DMS 273 (cell line): ENCODE data around the gene CDC37L1.

Experiments used
- DNase-seq: peaks from one replicate; lab custom pipeline; 2025; ENCODE audit not compliant: unreplicated experiment; lab: John Stamatoyannopoulos, UW

The CDC37L1 gene

DNA sequence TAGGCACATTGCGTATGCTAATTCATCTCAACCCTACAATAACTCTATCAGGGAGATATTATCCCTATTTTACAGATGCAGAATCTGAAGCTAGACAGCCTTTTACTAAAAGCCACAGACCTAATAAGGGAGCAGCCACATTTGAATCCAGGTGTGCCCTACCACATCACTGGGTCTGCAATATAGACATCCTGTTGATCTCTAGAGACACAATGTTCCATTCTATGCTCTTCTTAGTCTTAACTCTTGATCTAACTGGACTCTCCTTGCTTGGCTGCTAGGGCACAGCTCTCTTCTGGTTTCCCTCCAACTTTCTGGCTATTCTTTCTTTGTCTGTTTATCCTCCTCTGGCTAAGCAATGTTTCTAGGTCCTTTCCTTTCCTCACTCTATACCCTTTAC is 11.7 kb upstream of the CDC37L1 start:
- no peak for DNase-seq

DNA sequence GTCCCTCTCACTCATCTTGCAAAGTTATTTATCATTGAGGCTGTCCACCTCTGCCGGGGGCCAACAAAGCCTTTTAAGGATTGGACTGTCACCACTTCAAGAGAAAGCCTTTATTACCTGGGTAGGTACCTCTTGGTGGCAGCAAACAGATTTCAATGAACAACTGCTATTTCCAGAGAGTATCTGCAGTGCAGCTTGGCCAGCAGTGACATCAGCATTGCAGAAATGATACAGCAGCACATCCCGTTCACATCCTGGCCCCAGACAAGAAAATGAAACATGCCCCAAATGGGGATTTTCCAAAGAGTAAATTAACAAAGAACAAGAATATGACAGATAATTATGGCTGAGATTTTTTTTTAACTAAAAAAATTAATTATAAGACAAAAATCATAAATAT is 10.8 kb upstream of the CDC37L1 start:
- no peak for DNase-seq

DNA sequence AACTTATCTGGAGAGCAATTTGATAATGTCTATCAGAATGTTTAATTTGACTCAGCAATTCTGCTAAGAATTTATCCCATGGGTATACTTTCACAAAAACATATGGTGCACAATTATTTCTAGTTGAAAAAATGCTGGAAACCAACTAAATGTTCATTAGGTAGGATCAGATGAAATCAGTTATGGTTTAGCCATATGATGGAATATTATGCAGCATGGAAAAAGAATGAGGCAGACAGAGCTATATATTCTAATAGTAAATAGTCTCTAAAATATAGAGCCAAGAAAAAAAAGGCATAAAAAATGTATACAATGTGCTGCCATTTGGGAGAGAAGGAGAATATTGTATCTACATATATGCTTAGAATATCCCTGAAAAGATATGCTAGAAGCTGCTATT is 9.5 kb upstream of the CDC37L1 start:
- DNase-seq = no peak

DNA sequence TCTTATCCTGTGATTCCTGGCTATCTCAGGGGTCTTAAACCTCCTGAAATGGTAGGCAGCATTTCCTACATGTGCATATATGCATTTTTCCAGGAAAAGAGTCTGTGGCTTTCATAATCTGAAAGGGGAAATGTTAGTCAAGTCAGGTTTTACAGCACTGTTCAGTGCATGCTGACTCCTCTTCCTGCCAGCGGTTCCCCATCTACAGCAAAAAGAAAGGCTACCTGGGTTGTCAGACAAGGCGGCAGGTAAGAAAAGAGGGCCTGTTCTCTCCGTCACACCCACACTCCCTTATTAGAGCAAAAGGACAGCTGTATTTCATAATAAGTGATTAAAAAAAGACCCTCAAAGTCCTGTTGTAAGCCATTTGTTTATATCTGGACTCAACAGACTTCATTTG is 8.8 kb upstream of the CDC37L1 start:
- DNase-seq = no peak

DNA sequence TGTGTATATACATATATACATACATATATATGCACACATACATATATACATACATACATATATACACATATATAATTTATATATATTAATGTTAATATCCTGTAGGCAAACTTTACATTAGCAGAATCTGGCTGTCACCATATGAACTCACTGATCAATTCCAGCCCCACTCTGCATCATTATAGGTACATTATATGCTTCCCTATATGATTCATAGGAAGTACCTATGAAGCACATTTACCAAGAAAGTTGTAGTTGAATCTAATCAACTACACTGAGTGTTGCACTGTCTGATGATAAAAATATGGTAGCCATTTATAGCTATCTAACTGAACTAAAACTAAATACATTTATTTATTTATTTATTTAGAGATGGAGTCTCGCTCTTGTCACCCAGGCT is 7.6 kb upstream of the CDC37L1 start:
- DNase-seq = no peak

DNA sequence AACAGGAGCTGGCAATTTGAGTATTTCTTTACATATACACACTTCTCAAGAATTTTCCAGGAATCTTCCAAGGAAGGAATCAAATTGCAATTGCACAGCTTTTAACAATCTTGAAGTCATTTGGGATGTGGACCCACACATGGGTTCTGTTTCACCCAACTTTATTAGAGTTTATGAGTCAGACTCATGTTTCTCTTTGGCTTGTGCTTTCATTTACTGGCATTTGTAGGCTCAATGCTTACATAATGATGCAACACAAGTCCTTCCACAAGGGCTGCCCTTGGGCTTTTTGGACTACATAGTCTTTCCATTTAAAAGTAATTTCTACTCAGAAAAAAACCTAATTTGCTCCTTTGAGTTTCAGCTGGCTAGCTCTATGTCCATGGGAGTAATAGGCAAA is 4.6 kb upstream of the CDC37L1 start:
- DNase-seq = peak; percentile 6

DNA sequence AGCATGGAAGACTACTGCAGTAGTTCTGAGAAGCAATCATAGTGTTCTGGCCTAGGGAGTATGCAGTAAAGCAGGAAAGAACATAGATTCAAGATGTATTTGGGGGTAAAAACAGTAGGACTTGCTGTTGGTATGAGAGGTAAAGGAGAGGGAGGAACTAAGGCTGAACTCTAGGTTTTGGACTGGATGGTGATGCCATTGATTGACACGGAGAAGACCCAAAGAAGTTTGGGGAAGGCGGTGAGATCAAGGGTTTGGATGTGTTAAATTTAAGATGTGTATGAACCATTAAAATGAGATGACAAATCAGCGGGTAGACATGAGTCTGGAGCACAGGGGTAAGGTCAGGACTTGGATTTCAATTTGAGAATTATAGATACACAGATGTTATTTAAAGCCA is 2.0 kb upstream of the CDC37L1 start:
- DNase-seq = no peak

DNA sequence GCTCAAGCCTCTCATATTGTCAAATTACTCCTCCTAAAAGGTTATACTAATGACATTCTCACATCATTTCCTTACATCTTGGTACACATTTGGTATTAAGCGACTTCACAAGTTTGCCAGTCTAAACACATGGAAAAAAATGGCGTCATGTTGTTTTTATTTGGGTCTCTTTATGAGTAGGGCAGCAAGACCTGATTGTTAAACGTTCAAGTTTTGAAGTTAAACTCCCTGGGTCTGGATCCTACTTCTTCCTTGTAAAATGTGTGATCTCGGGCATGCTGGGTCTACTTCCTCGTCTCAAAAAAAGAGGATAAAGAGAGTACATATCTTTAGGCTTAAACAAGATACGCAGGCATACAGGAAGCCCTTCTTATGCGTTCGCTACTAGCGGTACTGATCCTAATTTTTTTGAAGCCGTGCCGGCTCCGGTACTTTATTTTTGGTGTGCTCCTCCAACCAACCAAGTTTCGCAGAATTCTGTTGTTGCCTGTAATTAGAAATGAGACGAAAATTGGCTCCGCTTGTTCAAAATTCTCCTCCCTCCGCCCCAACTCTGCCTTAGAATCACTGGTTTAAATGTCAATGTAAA is 596 bp upstream of the CDC37L1 start:
- DNase-seq = peak; percentile 68

DNA sequence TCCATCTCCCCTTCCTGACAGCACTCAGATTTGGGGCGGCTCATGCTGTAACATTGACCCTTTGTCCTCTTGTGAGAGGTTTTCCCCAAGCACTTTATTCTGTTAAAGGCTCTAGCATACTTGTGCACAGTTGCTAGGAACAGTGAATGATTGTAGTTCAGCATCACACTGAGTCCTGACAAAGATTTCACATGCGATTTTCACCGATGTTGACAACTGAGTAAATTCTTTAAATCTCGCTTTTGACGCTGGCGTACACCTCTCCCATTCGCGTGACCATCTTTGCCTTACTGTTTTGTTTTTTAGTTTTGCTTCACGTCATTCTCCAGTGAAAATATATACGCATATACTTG is 780 bp downstream of the CDC37L1 start:
- DNase-seq = no peak

DNA sequence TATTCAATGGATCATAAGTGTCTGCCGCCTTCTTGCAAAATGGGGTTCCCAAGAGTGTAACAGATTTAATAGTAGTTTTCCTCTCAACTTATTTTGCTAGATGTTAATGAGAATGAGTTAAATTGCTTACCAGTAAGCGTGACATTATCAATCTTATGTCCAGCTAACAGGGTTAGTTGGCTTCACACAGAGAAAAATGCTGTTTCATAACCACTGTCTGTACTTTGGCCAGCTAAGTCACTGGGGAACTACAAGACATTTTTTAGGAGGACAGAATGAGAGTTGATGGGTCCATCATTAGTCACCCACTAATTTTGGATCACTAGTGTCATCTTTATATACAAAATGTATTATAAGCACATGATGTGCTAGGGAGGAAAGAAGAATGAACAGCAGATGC is 1.4 kb downstream of the CDC37L1 start:
- no peak for DNase-seq

DNA sequence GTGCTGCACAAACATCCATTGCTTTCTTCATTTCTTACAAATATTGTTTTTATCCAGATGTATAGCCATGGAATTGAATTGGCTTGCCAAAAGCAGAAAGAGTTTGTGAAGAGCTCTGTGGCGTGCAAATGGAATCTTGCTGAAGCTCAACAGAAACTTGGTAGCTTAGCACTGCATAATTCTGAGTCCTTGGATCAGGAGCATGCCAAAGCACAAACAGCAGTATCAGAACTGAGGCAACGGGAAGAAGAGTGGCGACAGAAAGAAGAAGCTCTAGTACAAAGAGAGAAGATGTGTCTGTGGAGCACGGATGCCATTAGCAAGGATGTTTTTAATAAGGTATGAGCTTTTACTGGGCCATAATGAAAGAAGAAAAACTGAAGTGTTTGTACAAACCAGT is 5.5 kb downstream of the CDC37L1 start:
- no peak for DNase-seq

DNA sequence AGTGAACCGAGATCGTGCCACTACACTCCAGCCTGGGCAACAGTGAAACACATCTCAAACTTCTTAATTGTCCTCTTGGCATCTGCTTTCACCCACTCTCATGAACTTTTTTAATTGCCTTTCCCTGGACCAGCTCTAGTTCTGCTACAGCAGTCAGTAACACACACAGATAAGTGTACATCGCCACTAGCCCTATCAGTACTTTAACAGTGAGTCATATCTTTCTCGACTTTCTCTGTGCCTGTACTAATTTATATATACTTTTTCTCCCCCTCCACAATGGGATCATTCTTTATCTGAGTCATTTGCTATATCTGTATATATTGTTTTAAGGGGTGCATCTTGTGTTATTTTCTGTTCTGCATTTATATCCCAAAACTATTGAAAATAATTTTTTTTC is 6.7 kb downstream of the CDC37L1 start:
- DNase-seq = no peak

DNA sequence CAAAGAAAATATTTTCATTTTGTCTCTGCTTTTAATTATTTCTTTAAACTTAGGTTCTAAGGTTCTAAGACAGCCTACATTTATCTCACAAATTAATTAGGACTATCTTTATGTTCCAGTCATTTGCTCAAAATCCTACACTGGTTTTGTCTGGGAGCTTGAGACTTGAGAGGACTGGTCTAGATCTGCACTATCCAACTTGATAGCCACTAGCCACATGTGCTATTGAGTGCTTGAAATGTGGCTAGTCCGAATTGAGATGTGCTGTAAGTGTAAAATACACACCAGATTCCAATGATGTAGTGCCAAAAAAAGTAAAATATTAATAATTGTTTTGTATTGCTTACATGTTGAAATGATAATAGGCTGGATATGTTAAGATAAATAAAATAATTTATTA is 7.2 kb downstream of the CDC37L1 start:
- DNase-seq = no peak

DNA sequence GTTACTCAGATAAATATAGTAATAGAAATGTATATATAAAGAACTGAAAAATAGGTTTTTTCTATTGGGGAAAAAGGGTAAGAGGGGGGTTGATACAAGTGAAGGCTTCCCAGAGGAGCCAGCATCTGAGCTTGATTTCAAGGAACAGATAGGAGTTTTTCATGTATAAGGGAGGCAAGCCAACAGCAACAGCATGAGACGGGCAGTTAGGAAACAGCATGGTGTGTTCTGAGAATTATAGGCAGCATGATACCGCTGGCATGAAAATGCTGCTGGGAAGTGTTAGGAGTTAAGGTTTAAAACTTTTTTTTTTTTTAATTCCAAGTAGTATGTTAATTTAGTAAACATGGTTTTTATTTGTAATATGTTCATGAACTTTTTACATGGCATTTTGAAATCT is 9.7 kb downstream of the CDC37L1 start:
- peak; percentile 8 for DNase-seq

DNA sequence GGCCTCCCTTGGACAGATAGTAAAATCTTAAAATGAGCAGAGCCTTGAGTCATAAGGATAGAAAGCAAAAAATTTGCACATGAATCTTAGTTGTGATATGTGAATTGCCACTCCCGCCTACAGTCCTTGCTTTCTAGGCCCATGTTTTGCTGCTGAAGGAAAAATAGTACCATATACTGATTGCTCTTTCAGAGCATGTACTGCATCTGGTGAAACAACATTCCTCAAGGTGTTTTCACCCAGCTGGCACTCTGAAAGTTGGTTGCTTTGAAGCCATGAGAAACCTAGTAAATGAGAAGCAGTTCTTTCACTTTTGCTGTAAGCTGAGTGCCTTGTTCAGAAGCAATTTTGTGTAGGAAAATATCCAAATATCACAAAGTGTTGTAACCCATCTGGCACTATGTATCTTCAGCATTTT is 10.3 kb downstream of the CDC37L1 start:
- no peak for DNase-seq

DNA sequence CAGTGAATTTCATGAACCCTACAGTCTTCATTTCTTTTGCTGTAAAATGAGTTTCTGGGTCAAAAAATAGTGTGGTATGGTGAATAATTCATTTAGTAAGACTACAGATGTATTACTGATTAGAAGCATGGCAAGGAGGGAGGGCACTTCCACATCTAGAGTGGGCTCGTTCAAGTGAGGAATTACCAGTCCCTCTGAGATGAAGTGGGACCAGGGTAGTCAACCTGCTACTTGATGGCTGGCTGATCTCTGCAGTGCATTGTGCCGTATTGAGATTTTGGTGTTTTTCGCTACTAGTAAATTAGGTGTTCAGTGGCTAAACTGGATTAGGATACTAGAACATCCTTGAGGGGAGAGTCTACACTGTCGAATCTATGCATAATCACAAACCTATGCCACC is 10.8 kb downstream of the CDC37L1 start:
- DNase-seq = no peak

DNA sequence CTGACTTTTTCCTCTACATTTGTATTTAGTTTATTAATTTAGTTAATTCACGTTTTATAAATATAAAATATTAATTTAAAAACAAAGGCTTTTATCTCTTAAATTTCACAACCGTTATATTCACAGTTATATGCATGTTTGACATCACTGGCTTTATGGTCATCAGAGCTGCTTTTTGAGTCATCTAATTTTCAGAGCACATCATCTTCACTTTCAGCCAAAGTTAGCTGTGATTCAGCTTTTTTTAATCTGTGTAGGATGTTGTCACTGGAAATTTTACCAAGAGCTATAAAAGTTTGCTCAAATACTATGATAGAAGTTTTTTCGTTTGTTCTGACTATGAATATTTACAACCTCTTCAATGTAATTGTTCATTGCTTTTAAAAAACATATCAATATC is 12.4 kb downstream of the CDC37L1 start:
- no peak for DNase-seq

DNA sequence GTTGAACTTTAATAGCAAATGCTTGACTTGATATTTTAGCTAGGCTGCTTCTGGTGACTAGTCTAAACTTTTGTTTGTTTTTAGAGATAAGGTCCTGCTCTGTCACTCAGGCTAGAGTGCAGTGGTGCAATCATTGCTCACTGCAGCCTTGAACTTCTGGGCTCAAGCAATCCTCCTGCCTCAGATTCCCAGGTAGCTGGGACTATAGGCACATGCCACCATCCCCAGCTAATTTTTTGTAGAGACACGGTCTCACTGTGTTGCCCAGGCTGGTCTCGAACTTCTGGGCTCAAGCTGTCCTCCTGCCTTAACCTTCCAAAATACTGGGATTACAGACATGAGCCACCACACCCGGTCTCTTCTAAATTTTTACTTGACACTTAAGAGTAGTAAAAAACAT is 20.7 kb downstream of the CDC37L1 start:
- DNase-seq = no peak

DNA sequence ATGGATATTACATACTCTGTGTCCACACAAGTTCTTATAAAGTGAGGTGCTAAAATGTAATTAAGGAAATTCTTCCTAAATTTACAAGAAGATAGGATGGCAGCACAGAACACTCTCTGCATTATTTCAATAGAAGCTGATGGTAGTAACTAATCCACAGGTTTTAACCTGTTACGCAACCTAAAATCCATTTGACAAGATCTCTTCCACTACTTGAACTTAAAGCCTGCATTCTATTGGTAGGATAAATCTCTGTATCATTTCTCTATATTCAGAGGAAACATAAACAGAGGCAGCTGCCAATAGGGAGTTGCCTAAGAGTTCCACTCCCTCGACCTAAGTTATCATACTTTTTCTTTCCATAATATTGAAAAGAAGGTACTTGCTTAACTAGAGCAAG is 21.6 kb downstream of the CDC37L1 start:
- no peak for DNase-seq

DNA sequence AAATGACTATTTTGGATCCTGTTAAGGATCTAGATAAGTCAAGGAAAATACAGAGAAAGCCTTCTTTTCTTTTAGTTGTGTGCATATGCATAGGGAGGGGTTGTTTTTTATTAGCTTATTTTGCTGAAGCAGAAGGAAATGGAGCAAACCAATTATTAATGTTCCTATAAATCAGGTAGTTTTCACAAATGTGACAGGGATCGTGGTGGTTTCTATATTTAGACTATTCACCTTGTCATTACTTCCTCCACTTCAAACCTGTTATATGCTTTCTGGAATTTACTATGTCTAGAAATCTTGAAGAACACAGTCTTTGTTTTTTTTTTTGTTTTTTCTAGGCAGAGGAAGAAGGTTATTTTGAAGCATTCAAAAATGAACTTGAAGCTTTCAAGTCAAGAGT is 22.2 kb downstream of the CDC37L1 start:
- DNase-seq = no peak

DNA sequence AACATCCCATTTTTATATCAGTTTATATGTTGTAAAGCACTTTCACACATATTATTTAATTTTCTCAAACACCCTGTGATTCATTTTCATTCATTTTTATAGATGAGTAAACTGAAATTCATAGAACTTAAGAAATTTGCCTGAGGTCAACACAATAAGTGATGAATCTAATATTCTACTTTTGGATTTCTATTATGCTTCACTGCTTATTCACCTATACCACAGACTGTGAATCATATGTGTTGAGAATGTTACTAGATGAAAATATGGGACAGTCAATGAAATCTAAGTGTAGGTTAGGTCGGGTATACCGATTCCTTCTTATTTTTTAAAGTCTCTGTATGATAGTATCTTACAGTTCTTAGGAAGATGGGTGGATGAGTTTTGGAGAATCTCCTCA is 24.8 kb downstream of the CDC37L1 start:
- DNase-seq = no peak

DNA sequence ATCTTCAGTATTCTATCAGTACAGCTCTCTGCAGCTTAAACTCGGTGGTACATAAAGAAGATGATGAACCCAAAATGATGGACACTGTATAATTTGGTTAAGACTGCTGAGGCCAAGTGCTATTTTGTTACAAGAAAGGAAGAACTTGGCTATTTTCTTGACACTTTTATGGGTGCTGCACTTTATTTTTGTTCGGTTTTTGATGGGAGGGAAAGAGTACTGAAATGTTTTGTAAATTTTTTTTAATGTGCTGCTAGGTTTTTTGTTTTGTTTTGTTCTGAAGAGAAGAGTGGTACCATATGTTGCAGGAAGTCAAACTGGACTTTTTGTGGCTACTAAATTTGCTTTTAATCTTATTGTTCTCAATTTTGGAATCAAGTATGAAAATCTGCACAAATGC is 26.7 kb downstream of the CDC37L1 start:
- DNase-seq = no peak

DNA sequence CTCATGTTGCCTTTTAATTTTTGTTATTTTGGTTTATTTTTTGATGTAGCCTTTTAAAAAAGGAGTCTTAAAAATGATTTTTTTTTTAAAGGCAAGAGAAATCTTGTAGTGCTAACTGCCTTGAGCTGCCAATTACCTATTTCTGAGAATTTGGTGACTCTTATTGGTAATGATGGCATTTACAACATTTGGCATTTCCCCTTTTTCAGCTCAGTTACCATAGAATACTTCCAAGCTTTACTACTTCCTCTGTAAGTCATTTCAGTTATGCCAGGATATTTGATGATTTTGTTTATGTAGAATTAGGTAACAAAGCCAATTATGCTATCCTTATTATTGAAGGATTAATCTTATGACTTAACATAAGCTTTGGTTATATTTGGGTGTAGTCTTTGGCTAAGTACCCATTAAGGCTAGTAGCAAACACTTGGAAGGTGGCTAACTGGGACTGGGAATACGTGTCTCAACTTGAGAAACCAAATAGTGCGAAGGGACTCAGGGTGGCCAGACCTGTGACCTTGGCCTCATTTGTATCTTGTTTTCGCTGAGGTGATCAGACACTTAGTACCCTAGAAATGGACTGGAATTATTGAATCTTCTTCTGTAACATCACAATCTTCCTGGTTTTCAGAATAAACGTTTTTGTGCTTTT is 27.7 kb downstream of the CDC37L1 start:
- no peak for DNase-seq
